HG02981 (cell line): ENCODE data around the gene RND1.
"Not testable (repeated sequence)": the region's sequence is repeated elsewhere in the genome, so short reads cannot be mapped to it uniquely, and the experiment has no call there.

Experiments
- ATAC-seq: cut with Tn5 transposase; IDR thresholded peaks from one replicate; pipeline ENCODE4 v1.9.1; 2021; ENCODE audit warnings: mild to moderate bottlenecking, moderate library complexity; ENCODE audit not compliant: unreplicated experiment

Gene RND1

DNA sequence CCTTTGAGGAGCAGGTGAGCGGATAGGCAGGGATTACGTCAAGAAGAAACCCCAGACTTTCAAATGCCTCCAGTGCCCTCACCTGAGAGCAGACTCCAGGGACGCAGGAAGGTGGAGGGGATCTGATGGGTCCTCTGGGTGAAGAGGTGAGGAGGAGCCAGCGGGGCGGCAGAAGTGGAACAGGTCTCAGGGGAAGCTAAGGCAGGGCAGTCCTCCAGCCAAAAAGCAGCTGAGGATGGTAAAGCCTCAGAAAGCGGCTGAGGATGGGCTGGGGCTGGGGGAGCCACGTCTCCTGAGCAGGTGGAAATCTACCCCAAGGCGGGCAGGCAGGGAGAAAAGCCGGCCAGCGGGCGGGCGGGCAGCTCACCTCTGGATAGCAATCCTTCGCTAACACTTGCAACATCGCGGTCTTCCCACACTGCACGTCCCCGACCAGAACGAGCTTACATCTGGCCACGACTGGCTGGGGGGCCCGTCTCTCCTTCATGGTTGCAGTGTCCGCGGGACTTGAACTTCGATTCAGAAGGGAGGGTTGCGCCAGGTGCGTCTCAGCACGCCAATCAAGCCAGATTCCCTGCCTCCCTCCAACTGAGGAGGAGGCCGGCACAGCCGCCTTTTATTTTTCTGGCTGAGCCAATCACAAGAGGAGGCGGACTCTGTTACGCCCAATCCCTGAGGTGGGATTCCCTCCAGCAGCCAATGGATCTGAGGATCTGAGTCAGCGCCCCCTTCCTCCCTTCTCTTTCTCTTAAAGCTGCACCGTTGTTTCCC is at the start of gene RND1:
TSS of gene RND1 (minus strand) at position 590 of the 771 bp plus-strand sequence. CDS start at position 487, 103 bp downstream.
- ATAC-seq = peak; percentile 92

- no peak for ATAC-seq
Measured at GRCh38 chr12:48910196-48910595, 44.5 kb upstream of the RND1 start.

DNA sequence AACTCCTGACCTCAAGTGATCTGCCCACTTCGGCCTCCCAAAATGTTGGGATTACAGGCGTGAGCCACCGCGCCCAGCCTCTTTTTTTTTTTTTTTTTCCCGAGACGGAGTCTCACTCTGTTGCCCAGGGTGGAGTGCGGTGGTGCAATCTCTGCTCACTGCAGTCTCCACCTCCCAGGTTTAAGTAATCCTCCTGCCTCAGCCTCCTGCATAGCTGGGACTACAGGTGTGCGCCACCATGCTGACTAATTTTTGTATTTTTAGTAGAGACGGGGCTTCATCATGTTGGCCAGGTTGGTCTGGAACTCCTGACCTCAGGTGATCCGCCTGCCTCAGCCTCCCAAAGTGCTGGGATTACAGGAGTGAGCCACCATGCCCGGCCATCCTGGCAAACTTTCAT is 44.0 kb upstream of the RND1 start:
- not testable (repeated sequence) for ATAC-seq

GRCh38 chr12:48907245-48907644 is 41.6 kb upstream of the RND1 start:
- ATAC-seq = no peak

DNA sequence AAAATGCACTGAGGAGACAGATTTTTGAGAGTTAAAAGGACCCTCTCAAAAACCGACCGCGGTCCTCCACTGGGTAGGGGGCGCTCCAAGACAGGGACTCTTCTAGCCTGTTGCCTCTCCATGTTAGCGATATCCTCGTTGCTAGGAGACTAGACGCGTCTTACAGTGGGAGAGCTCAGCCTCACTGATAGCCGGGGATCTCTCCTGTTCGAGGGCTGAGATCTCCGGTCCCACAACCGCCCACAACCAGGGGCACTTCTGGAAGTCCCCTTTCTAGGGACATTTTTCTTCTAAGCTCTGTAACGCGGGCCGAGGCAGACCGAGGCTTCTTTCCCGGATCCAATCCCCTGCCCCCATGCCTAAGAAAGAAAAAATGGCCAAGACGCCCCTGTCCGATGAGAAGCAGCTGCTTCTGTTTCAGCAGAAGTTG is 38.3 kb upstream of the RND1 start:
- peak; percentile 94 for ATAC-seq

GRCh38 chr12:48903363-48903981 is 37.8 kb upstream of the RND1 start:
- ATAC-seq = no peak

GRCh38 chr12:48901278-48901677 is 35.6 kb upstream of the RND1 start:
- no peak for ATAC-seq

DNA sequence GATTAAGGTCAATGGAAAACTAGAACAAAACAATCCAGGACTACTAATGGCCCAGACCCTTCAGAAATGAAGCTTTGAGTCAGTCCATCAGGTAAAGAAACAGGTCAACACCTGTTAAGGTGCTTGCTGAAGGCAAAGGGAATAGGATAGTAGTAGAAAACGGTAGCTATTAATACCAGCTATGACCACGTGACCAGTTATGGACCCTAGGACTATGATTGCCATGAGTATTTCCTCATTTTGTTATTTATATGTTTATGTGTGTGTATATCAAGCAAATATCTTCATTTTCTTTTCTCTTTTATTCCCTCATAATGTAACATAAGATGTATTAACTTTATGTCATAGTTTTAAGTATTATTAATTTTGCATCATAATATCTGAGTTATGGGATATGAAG is 34.0 kb upstream of the RND1 start:
- no peak for ATAC-seq

GRCh38 chr12:48894271-48894670 is 28.6 kb upstream of the RND1 start:
- ATAC-seq = no peak

DNA sequence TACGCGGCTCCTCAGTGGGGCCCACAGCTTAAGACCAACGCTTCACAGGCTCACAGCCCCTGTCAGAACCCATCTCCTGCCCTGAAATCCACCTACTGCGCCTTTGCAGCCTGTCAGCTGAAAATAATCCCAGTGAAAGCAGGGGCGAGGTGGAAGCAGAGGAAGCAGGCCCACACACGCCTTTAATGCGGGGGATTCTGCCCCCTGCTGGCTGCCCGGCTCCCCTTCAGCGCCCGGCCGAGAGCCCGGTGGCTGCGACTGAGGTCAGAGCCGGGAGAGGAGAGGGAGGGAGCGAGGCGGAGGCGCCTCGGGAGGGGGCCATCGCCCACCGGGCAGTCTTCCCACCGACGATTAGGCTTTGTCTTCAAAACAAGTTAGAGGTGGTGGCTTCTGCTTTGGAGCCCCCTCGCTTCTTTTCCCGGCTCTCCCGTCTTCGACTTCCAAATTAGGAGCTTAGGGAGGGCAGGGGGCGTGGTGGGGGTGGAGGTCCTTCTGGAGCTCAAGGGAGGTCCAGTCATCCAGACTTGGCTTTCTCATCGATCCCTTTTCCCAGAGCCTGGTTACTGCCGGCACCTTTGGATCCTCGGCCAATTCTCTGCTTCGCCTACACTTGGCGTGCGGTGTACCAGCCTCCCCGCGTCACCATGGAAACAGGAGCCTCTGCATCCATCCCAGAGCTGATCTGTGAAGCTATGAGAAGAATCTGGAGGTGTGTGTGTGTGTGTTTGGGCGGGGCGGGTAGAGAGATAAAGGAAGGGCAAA is 25.2 kb upstream of the RND1 start:
- ATAC-seq = no peak

GRCh38 chr12:48889679-48890078 is 24.0 kb upstream of the RND1 start:
- no peak for ATAC-seq

- no peak for ATAC-seq
Measured at GRCh38 chr12:48883305-48884161, 17.9 kb upstream of the RND1 start.

DNA sequence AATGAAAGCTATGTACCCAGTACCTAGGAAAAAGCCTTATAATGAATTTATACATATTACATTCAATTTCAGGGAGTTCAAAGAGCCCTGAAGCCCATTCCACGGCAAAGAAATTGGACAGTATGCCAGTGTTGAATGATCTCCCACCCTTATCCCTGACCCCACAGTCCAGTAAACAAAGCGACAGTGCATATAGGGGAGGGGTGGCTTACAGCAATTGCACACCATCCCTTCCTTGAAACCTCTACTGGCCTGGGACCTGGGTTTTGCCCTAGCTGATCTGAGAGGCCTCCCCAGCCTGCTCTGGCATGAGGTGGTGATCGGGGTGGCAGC is 17.3 kb upstream of the RND1 start:
- no peak for ATAC-seq

- no peak for ATAC-seq
Measured at GRCh38 chr12:48882315-48882687, 16.6 kb upstream of the RND1 start.

DNA sequence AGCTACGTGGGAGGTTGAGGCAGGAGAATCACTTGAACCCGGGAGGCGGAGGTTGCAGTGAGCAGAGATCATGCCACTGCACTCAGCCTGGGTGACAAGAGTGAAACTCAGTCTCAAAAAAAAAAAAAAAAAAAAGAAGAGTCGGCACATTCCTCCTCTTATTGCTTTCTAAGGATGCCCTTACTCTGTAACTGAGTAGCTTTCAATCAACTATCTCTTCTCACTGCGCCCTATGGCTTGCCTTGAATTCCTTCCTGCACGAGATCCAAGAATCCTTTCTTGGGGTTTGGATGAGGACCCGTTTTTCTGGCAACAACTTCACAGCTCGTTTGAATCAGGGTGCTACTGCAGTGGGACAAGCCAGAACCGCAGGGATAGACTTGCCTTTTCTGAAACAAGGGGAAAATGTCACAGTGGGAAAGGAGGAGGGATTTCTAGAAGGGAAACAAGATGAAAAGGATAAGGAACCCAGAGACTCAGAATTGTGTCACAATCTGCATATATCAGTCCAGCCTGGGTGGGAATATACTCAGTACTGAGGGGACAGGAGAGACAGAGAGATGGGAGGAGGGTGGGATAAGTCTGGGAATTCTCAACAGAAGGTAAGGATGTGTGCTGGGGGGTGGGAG is 16.1 kb upstream of the RND1 start:
- ATAC-seq = no peak

DNA sequence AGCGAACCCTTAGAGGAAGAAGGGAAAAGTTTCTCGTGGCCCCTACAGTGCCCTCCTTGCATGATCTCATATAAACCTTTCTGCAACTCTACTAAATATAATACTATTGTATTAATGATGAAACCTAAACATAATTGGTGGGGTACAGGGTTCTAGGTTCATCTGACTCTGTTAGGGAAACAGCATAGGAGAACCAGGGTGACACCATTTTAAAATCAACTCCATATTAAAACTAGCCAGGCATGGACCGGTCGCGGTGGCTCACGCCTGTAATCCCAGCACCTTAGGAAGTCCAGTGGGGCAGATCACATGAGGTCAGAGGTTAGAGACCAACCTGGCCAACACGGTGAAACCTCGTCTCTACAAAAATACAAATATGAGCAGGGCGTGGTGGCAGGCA is 15.0 kb upstream of the RND1 start:
- no peak for ATAC-seq

DNA sequence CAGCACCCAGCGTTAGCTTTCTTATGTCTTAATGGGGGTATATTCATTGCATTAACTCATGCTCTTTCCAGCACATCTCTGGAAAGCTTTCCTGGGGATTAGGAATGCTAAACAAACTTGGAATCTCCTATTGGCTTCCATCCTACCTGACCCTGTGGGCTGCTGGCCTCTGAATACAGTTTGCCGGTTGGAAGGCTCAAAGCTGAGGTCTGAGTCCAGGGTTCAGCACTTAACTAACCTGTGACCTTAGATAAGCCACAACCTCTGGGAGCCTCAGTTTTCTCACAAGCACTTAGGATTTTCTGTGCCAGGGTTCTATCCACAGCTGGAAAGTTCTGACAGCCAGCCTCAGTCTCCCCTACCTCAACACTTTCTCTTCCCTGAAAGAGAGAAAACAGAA is 12.9 kb upstream of the RND1 start:
- no peak for ATAC-seq

DNA sequence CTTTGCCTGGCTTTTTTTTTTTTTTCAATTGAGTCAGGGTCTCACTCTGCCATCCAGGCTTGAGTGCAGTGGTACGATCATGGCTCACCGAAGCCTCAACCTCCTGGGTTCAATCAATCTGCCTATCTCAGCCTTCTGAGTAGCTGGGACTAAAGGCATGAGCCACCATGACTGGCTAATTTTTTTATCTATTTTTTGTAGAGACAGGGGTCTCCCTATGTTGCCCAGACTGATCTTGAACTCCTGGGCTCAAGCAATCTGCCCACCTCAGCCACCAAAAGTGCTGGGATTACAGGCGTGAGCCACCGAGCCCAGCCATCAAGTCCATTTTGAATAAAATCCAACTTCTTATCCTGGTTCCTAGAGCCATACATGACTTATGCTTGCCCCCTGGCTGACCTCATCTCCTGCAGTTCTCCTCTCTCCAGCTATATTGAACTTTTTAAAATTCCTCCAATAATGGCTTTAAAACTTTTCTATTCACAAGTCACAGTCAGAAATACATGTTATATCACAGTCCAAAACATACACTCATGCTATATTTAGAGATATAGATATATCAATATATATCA is 10.4 kb upstream of the RND1 start:
- ATAC-seq = no peak

- ATAC-seq = not testable (repeated sequence)
Measured at GRCh38 chr12:48873534-48873933, 7.9 kb upstream of the RND1 start.

GRCh38 chr12:48873096-48873495 is 7.4 kb upstream of the RND1 start:
- no peak for ATAC-seq
